ENCODE results near the gene PIAS4.
A peak's percentile ranks its signal among the peaks of the same experiment; 100 is the strongest.

The PIAS4 gene

GRCh38 chr19:4043401-4043800 lies 35.9 kb downstream of the PIAS4 start:
- DNase-seq = no peak

- no peak for DNase-seq
These were observed 36.6 kb downstream of the PIAS4 start for GRCh38 chr19:4043966-4044715.

GRCh38 chr19:4044990-4045465 lies 37.5 kb downstream of the PIAS4 start:
- no peak for DNase-seq

GRCh38 chr19:4045597-4046361 lies 38.2 kb downstream of the PIAS4 start:
- DNase-seq = no peak

- DNase-seq = no peak
These were observed 38.8 kb downstream of the PIAS4 start for GRCh38 chr19:4046362-4046691.

GRCh38 chr19:4046946-4047683 lies 39.6 kb downstream of the PIAS4 start:
- DNase-seq = no peak

GRCh38 chr19:4049432-4049831 lies 41.9 kb downstream of the PIAS4 start:
- no peak for DNase-seq

GRCh38 chr19:4051175-4052101 lies 43.9 kb downstream of the PIAS4 start:
- DNase-seq = peak; percentile 41

GRCh38 chr19:4052114-4052992 lies 44.8 kb downstream of the PIAS4 start:
- no peak for DNase-seq

- DNase-seq = no peak
These were observed 45.5 kb downstream of the PIAS4 start for GRCh38 chr19:4052993-4053422.

- DNase-seq = no peak
These were observed 46.1 kb downstream of the PIAS4 start for GRCh38 chr19:4053423-4054324.

GRCh38 chr19:4054441-4055208 lies 47.1 kb downstream of the PIAS4 start:
- DNase-seq = no peak

- no peak for DNase-seq
These were observed 47.6 kb downstream of the PIAS4 start for GRCh38 chr19:4055209-4055552.

- DNase-seq = peak; percentile 83
These were observed 50.6 kb downstream of the PIAS4 start for GRCh38 chr19:4057931-4058692.

- no peak for DNase-seq
These were observed 51.3 kb downstream of the PIAS4 start for GRCh38 chr19:4058693-4059452.

GRCh38 chr19:4059453-4059871 lies 51.9 kb downstream of the PIAS4 start:
- no peak for DNase-seq

GRCh38 chr19:4059891-4060620 lies 52.5 kb downstream of the PIAS4 start:
- no peak for DNase-seq
